Adrenal gland (tissue), 5 donors: ENCODE results near the gene ELN.

Experiments used
- CTCF ChIP-seq, 6 experiments: fragments of 450-650 bp in 4 of 6; fragments of 200-600 bp in 2 of 6; sonication (generic) in 1 of 6; IDR thresholded peaks; 1 replicate in 5 of 6; 2 replicates in 1 of 6; pipeline versions ENCODE4 v1.5.1 to v1.8.0; 2016 to 2021; ENCODE audit warnings: antibody characterized with exemption in 6 of 6, mild to moderate bottlenecking in 2 of 6, moderate library complexity in 1 of 6
- POLR2A ChIP-seq, 2 donors: fragments of 450-650 bp; IDR thresholded peaks; one replicate each; pipeline ENCODE4 v1.6.1; 2017; ENCODE audit warnings: antibody characterized with exemption in 2 of 2, mild to moderate bottlenecking in 2 of 2, moderate library complexity in 1 of 2
- donor health status: DM: no; HTN: no; CAD: no.

GRCh38 chr7:74082770-74083116 lies 54.8 kb downstream of the ELN start:
- TF ChIP-seq POLR2A (IDR thresholded peaks at IDR 0.05) (no peak), CTCF (IDR thresholded peaks at IDR 0.05) (no peak)
